H9 (cell line): ENCODE results near the gene SYT3. TPM values are rescaled to one million over a fixed set of nuclear protein-coding genes. Genes with fewer than 3 reads are reported as not detected.

Experiments used
- DNase-seq: peaks from one replicate; pipeline ENCODE4 v3.0.0-alpha.2; 2017
- H2AFZ ChIP-seq: one replicate; pipeline ENCODE4 v1.6.1; 2013; ENCODE audit warnings: mild to moderate bottlenecking, low read length, control low read depth, moderate library complexity
- H2AK5ac ChIP-seq: 2 replicates; pipeline ENCODE4 v1.6.1; 2013; ENCODE audit warnings: low read length, control low read depth, mixed read lengths; ENCODE audit not compliant: insufficient read length
- H2BK120ac ChIP-seq: one replicate; pipeline ENCODE4 v1.6.1; 2013; ENCODE audit warnings: low read depth, mild to moderate bottlenecking, low read length, control low read depth, inconsistent platforms; ENCODE audit not compliant: poor library complexity, severe bottlenecking
- H2BK12ac ChIP-seq: 2 replicates; pipeline ENCODE4 v1.6.1; 2013; ENCODE audit warnings: low read length, control low read depth, mixed read lengths, low read depth; ENCODE audit not compliant: insufficient read length
- H2BK15ac ChIP-seq: 2 replicates; pipeline ENCODE4 v1.6.1; 2013; ENCODE audit warnings: low read depth, low read length, control low read depth
- H2BK20ac ChIP-seq: one replicate; pipeline ENCODE4 v1.6.1; 2013; ENCODE audit warnings: low read depth, mild to moderate bottlenecking, low read length, control low read depth, inconsistent platforms; ENCODE audit not compliant: poor library complexity, severe bottlenecking
- H2BK5ac ChIP-seq: 2 replicates; pipeline ENCODE4 v1.6.1; 2013; ENCODE audit warnings: low read length, control low read depth, mixed read lengths; ENCODE audit not compliant: insufficient read length
- H3K14ac ChIP-seq: 2 replicates; pipeline ENCODE4 v1.6.1; 2013; ENCODE audit warnings: low read length, control low read depth; ENCODE audit not compliant: insufficient read depth
- H3K18ac ChIP-seq: 2 replicates; pipeline ENCODE4 v1.6.1; 2013; ENCODE audit warnings: low read depth, mild to moderate bottlenecking, mixed read lengths, low read length, control low read depth; ENCODE audit not compliant: insufficient read length
- H3K23ac ChIP-seq: 2 replicates; pipeline ENCODE4 v1.6.1; 2013; ENCODE audit warnings: low read length, control low read depth, mixed read lengths, low read depth; ENCODE audit not compliant: insufficient read length
- H3K23me2 ChIP-seq: 2 replicates; pipeline ENCODE4 v1.6.1; 2013; ENCODE audit warnings: low read depth, mild to moderate bottlenecking, mixed read lengths, low read length, control low read depth; ENCODE audit not compliant: insufficient read length, poor library complexity, severe bottlenecking
- H3K27ac ChIP-seq: 2 replicates; pipeline ENCODE4 v1.5.1; 2013; ENCODE audit warnings: low read length, control low read depth, mixed read lengths, low read depth; ENCODE audit not compliant: insufficient read length
- H3K27me3 ChIP-seq: 2 replicates; pipeline ENCODE4 v1.6.1; 2013; ENCODE audit warnings: low read length, control low read depth, inconsistent platforms; ENCODE audit not compliant: insufficient read depth
- H3K4ac ChIP-seq: 2 replicates; pipeline ENCODE4 v1.6.1; 2013; ENCODE audit warnings: low read depth, mild to moderate bottlenecking, control low read depth, inconsistent platforms, low read length, moderate library complexity
- H3K4me1 ChIP-seq: 2 replicates; pipeline ENCODE4 v1.6.1; 2013; ENCODE audit warnings: low read length, control low read depth, inconsistent platforms; ENCODE audit not compliant: insufficient read depth
- H3K4me2 ChIP-seq: 2 replicates; pipeline ENCODE4 v1.6.1; 2013; ENCODE audit warnings: low read length, control low read depth, mixed read lengths; ENCODE audit not compliant: insufficient read length, insufficient read depth
- H3K56ac ChIP-seq: 2 replicates; pipeline ENCODE4 v1.6.1; 2013; ENCODE audit warnings: low read depth, mild to moderate bottlenecking, mixed read lengths, low read length, control low read depth; ENCODE audit not compliant: insufficient read length
- H3K79me1 ChIP-seq: 2 replicates; pipeline ENCODE4 v1.6.1; 2013; ENCODE audit warnings: low read depth, mild to moderate bottlenecking, moderate library complexity, low read length, control low read depth, inconsistent platforms; ENCODE audit not compliant: insufficient read depth, poor library complexity, severe bottlenecking
- H3K79me2 ChIP-seq: 2 replicates; pipeline ENCODE4 v1.6.1; 2013; ENCODE audit warnings: low read length, control low read depth, inconsistent platforms; ENCODE audit not compliant: insufficient read depth
- H3K9ac ChIP-seq: 2 replicates; pipeline ENCODE4 v1.6.1; 2013; ENCODE audit warnings: low read length, control low read depth, mixed read lengths; ENCODE audit not compliant: insufficient read length; ENCODE audit errors: extremely low read depth
- H3K9me3 ChIP-seq: one replicate; pipeline ENCODE4 v1.6.1; 2013; ENCODE audit warnings: low read depth, low read length, inconsistent platforms; ENCODE audit not compliant: control insufficient read depth
- H3T11ph ChIP-seq: one replicate; pipeline ENCODE4 v1.6.1; 2013; ENCODE audit warnings: mild to moderate bottlenecking, low read length, control low read depth, inconsistent platforms
- H4K20me1 ChIP-seq: one replicate; pipeline ENCODE4 v1.6.1; 2013; ENCODE audit not compliant: control insufficient read depth, insufficient read length, insufficient read depth
- H4K5ac ChIP-seq: 2 replicates; pipeline ENCODE4 v1.6.1; 2013; ENCODE audit warnings: low read depth, mild to moderate bottlenecking, mixed read lengths, low read length, control low read depth; ENCODE audit not compliant: insufficient read length
- H4K8ac ChIP-seq: replicated peaks from 2 replicates; pipeline ENCODE4 v1.6.1; 2013; ENCODE audit warnings: low read length, control low read depth, mixed read lengths, low read depth; ENCODE audit not compliant: insufficient read length
- H4K91ac ChIP-seq: 2 replicates; pipeline ENCODE4 v1.6.1; 2013; ENCODE audit warnings: low read depth, mild to moderate bottlenecking, moderate library complexity, mixed read lengths, low read length, control low read depth; ENCODE audit not compliant: insufficient read length
- H3K27ac Mint-ChIP-seq, 3 experiments: 2 replicates in 2 of 3; 3 replicates in 1 of 3; pipeline ENCODE4 v1.8.0; 2020 to 2021; ENCODE audit warnings: mixed read lengths in 3 of 3, mild to moderate bottlenecking in 1 of 3, moderate library complexity in 1 of 3
- H3K27me3 Mint-ChIP-seq: 2 replicates; pipeline ENCODE4 v1.8.0; 2021; ENCODE audit warnings: low read depth, mild to moderate bottlenecking, moderate library complexity, mixed read lengths
- H3K36me3 Mint-ChIP-seq, 3 experiments: 2 replicates in 2 of 3; 3 replicates in 1 of 3; pipeline ENCODE4 v1.8.0; 2020 to 2021; ENCODE audit warnings: low read depth in 3 of 3, mixed read lengths in 3 of 3; ENCODE audit not compliant: insufficient read depth in 1 of 3
- H3K4me1 Mint-ChIP-seq, 2 experiments: 2 replicates each; pipeline ENCODE4 v1.8.0; 2020; ENCODE audit warnings: mixed read lengths in 2 of 2
- H3K4me3 Mint-ChIP-seq, 2 experiments: 2 replicates in 1 of 2; 3 replicates in 1 of 2; pipeline ENCODE4 v1.8.0; 2020 to 2021; ENCODE audit warnings: mild to moderate bottlenecking in 2 of 2, mixed read lengths in 2 of 2, moderate library complexity in 1 of 2
- H3K9me3 Mint-ChIP-seq, 2 experiments: 2 replicates in 1 of 2; 3 replicates in 1 of 2; pipeline ENCODE4 v1.8.0; 2020; ENCODE audit warnings: mild to moderate bottlenecking in 2 of 2, mixed read lengths in 2 of 2, moderate library complexity in 1 of 2
- CTCF ChIP-seq: fragments of 200-600 bp; sonication (generic); conservative IDR thresholded peaks from 3 replicates; pipeline ENCODE4 v1.8.0; 2021; ENCODE audit warnings: antibody characterized with exemption, mild to moderate bottlenecking
- WGBS: extraction: QIAGEN DNeasy Blood & Tissue Kit; methylation state at CpG from one replicate; pipeline ENCODE4 v1.1.7; 2013; ENCODE audit warnings: missing lambda C conversion rate, low lambda C conversion rate, mixed read lengths; ENCODE audit not compliant: insufficient read length; ENCODE audit errors: extremely low coverage; 5-methylcytosine and 5-hydroxymethylcytosine counted together
- total RNA-seq: library from RNA; stranded (reverse); gene quantifications from 2 replicates; pipeline ENCODE4 v1.2.1, GENCODE V29; 2021

Gene SYT3
- total RNA-seq, 1 experiment from 2014 or later, result 3.1 TPM

- Histone ChIP-seq H3K4me1 (no peaks in the 10 kb centered on the region; the same call in 1 of the 2 replicates), H4K5ac (no peak overlapping the region), H2BK15ac (no peak overlapping the region), H3K14ac (no peak overlapping the region), H3K27me3 (peaks cover 2% of the 10 kb centered on the region; the same call in 1 of the 2 replicates), H3K9me3 (no peaks in the 10 kb centered on the region), H3T11ph (no peak overlapping the region), H3K9ac (peak overlapping the region; percentile 14), H4K8ac (no peak overlapping the region), H4K20me1 (no peaks in the 10 kb centered on the region), H3K4me2 (peak overlapping the region; percentile 79), H3K56ac (no peak overlapping the region), H3K23ac (no peak overlapping the region), H3K18ac (peak overlapping the region; percentile 51), H2BK120ac (no peak overlapping the region), H3K79me1 (no peaks in the 10 kb centered on the region), H2AK5ac (no peak overlapping the region), H2AFZ (peak overlapping the region; percentile 96), H4K91ac (no peak overlapping the region), H3K4ac (no peak overlapping the region), H3K79me2 (no peaks in the 10 kb centered on the region), H3K23me2 (peaks cover 5% of the 10 kb centered on the region), H3K27ac (no peak overlapping the region), H2BK12ac (no peak overlapping the region), H2BK5ac (no peak overlapping the region), H2BK20ac (no peak overlapping the region)
- peak overlapping the region; percentile 52 to 76 for H3K4me3 Mint-ChIP-seq
- DNase-seq, result peak; percentile 100
- H3K27ac Mint-ChIP-seq, result peak overlapping the region in 2 of 3 experiments; percentile 16 to 34; a peak in 2 of 7 replicates
- H3K36me3 Mint-ChIP-seq, result peaks cover 10 to 18% (median 14%) of the 10 kb centered on the region in 3 experiments
- peaks cover 29 to 30% of the 10 kb centered on the region in 2 experiments for H3K9me3 Mint-ChIP-seq
- peaks cover 0 to 13% of the 10 kb centered on the region in 2 experiments; a peak in 2 of 4 replicates for H3K4me1 Mint-ChIP-seq
- TF ChIP-seq CTCF, result peak; percentile 93
- H3K27me3 Mint-ChIP-seq, result peaks cover 60% of the 10 kb centered on the region
- WGBS, result no CpG with 5 or more reads among the region's 56 CpGs
These were observed 31.6 kb downstream of the SYT3 start for GRCh38 chr19:50607874-50608785.
